D721Med (cell line): ENCODE measurements around the gene RBKS.

Experiments
- DNase-seq: peaks from one replicate; pipeline ENCODE4 v3.0.0; 2011; ENCODE audit warnings: low spot score; ENCODE audit not compliant: insufficient read length
- FAIRE-seq: peaks from 2 replicates; lab custom pipeline; 2011; peaks lifted over from hg19 to GRCh38; lab: Jason Lieb, UNC
- TF ChIP-seq, protein P1 (sequence below): IDR thresholded peaks from 2 replicates; pipeline ENCODE4 v1.5.1; 2012; ENCODE audit warnings: mild to moderate bottlenecking, control low read depth; ENCODE audit not compliant: insufficient read depth; ENCODE audit errors: missing control alignments

Gene RBKS

DNA sequence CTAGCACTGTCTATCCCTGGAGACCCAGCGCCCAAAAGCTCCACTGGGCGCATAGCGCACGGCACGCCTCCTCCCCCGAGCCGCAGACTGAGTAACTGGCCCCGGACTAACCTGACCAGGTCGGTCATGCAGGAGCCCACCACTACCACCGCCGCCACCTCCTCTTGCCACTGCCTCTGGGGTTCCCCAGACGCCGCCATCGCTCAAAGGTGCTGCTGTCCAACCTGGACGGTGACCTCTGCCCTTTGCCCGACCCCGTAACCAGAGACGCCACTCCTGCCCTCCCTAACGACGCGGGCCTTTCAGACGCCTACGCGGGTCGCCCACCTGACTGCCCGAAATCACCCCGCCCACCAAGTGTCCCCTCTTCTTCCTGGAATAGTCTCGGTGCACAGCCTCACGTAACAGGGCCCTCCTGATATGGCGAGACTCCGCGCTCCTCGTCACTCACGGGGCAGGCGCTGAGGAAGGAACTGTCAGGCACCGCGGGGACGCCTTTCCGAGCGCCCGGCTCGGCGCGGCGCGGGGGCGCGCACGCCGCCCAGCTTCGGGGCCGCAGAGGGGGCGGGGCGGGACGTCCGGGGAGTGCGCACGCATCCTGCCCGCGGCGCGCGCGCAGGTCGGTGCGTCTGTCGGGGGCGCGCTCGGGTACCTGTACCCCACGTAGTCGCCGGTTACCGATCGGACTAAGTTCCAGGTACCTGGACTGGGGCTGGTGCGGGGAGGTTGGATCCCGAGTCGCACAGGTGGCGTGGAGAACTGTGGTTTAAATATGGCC, at the start of gene RBKS, which contains the start of gene BABAM2:
Gene RBKS (minus strand): TSS at position 242 of the 778 bp plus-strand sequence. CDS start 42 bp downstream, at position 200.
Gene BABAM2 (plus strand): TSS at position 584 of the 778 bp plus-strand sequence. CDS start 3,828 bp downstream, outside the sequence.
- TF ChIP-seq, protein P1, sequence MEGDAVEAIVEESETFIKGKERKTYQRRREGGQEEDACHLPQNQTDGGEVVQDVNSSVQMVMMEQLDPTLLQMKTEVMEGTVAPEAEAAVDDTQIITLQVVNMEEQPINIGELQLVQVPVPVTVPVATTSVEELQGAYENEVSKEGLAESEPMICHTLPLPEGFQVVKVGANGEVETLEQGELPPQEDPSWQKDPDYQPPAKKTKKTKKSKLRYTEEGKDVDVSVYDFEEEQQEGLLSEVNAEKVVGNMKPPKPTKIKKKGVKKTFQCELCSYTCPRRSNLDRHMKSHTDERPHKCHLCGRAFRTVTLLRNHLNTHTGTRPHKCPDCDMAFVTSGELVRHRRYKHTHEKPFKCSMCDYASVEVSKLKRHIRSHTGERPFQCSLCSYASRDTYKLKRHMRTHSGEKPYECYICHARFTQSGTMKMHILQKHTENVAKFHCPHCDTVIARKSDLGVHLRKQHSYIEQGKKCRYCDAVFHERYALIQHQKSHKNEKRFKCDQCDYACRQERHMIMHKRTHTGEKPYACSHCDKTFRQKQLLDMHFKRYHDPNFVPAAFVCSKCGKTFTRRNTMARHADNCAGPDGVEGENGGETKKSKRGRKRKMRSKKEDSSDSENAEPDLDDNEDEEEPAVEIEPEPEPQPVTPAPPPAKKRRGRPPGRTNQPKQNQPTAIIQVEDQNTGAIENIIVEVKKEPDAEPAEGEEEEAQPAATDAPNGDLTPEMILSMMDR: no peak
- FAIRE-seq (no peak), DNase-seq (peak; percentile 82)

- DNase-seq (no peak), FAIRE-seq (no peak)
- TF ChIP-seq, protein P1: no peak
Measured at GRCh38 chr2:27935026-27935425, 44.8 kb upstream of the RBKS start.

DNA sequence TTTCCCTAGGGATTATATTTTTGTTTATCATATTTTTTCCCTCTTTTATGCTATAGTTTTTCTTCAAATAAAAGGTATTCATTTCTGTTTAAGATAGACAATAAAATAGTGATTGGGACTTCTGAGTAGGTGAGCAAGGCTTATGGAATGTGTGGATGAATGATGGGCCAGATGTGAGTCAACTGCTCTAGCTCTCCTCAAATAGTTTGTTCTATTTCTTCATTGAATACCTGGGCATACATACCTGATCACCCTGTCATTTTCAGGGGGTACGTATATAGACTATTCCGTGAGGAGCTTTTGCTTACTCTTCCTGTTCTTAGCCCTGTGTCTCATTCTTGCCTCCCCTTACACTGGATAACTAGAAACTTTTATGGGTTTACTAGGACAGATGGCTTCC, 42.2 kb upstream of the RBKS start:
- TF ChIP-seq, protein P1: no peak
- DNase-seq: no peak
- FAIRE-seq: no peak

DNA sequence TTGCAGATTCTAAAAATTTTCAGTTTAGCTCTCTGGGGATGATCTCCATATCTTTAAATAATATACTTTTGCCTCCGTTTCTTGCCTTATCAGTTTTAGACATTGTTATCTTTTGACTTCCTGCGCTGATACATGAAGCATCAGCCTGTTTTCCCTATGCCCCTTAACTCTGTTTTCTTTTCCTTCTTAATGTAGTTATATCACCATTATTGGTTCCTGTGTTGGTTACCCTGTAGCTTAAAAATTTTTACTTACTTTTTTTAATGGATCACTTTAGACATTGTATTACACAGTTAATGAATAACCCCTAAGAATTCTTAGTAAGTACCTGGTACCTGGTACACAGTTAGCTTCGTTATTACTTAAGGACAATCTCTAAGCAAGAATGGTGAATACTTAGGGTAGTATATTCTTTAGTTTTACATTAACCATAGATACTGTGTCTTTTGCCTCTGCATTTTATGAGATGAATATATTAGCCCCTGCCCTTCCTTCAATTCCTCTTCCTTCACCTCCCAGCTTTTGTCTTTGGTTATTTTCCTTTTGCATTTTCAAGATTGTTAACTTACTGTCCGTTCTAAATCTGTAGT, 41.3 kb upstream of the RBKS start:
- TF ChIP-seq, protein P1: no peak
- FAIRE-seq (no peak), DNase-seq (no peak)

GRCh38 chr2:27929916-27930486, 39.8 kb upstream of the RBKS start:
- TF ChIP-seq, protein P1: no peak
- DNase-seq: no peak
- FAIRE-seq: no peak

DNA sequence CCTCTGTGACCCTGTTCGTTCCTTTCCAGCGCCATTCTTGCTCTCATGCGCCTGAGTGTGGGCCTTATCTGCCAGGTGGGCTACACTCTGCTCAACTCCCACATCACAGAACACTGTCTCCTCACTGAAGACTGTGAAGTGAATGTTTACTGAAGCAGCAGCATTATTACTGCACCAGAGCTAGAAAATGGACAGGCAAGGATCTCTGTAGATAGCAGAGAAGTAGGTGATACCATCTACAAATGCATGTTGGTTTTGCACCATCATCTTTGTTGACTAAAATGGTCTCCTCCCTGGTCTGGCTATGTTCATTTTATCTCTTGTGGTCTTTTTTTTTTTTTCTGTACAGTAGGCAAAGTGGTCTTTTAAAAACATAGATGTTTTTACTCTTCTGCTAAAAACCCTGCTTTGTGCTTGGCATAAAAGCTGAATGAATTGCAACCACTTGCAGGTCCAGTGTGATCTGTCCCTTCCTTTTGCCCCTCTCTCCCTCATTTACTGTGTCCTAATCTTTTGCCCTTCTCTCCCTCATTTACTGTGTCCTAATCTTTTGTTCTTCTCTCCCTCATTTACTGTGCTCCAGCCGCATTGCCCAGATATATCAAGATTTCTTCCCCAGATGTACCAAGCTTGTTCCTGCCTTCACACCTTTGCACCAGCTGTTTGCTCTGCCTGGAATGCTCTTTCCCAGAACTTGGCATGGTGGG, 35.7 kb upstream of the RBKS start:
- FAIRE-seq: no peak
- no peak for DNase-seq

More for the DNA sequence above, 35.7 kb upstream of the RBKS start:
- TF ChIP-seq, protein P1: no peak
